Measurements from ENCODE around the gene STAG3.
"Not testable (repeated sequence)": the region's sequence is repeated elsewhere in the genome, so short reads cannot be mapped to it uniquely, and the experiment has no call there.

STAG3 gene

DNA sequence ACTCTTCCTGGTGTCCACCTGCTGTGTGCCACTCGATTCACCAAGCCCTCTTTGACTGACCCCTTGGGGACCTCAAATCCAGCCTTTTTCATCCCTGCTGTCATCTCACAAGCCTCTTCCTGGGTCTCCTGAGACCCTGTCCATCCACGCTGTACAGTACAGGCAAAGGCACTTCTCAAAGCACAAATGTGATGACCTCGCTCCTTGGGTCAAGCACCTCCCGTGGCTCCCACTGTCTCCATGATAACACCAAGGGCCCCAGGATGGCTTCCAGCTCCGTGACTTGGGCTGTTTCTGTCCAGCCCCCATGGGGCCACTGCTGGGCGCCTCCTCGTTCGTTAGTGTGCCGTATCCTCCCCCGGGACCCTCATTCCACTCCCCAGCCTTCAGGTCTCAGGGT, 70.8 kb downstream of the STAG3 start:
- DNase-seq: no peak

DNA sequence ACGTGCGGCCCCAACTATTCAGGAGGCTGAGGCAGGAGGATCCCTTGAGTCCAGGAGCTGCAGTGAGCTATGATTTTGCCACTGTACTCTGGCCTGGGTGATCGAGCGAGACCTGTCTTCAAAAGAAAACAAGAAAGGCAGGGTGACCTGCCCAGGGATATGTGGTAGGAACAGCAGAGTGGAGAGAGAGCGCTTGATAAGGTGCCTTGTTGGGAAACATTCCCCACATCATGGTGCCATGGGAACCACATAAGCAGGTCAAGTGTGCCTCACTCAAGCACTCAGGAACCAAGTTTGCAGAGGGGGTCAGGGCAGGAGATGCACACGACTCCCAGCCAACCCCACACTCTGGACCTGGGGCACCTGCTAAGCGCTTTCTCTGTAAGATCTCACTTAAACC, 79.3 kb downstream of the STAG3 start:
- no peak for DNase-seq

DNA sequence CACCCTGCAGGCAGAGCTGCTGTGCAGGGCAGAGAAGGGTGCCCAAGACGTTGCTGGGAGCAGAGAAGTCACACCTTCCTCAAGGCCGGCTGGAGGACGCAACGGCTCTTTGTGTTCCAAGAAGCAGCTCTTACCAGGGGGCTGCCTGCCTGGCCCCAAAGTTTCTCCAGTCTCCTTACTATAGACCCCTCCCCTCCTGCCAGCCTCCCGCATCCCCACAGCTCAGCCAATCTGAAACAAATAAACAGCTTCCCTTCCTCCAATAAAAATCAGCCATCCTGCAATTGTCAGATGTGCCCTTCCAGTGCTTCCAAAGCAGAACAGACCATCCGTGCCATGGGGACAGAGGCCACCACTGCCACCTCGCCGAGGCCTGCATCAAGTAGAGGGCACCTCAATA, 82.3 kb downstream of the STAG3 start:
- not testable (repeated sequence) for DNase-seq

DNA sequence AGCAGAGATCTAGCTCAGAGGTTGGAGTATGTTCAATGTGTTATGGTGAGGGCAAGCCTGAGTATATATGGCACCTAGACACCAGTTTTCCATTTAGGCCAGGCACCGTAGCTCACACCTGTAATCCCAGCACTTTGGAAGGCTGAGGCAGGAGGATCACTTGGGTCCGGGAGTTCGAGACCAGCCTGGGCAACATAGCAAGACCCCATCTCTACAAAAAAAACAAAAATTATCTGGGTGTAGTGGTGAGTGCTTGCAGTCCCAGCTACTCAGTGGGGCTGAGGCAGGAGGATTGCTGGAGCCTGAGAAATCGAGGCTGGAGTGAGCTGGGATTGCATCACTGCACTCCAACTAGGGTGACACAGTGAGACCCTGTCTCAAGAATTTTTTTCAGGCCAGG, 85.2 kb downstream of the STAG3 start:
- not testable (repeated sequence) for DNase-seq
